IPS-20b (cell line): ENCODE data around the gene MTHFSD.

ENCODE experiments used
- H3K27ac ChIP-seq: one replicate; pipeline ENCODE4 v1.5.1; 2013; ENCODE audit warnings: low read length
- H3K27me3 ChIP-seq: 2 replicates; pipeline ENCODE4 v1.6.1; 2013; ENCODE audit warnings: mild to moderate bottlenecking, low read length, inconsistent platforms; ENCODE audit not compliant: insufficient read depth
- H3K36me3 ChIP-seq: 2 replicates; pipeline ENCODE4 v1.6.1; 2013; ENCODE audit warnings: low read depth, mild to moderate bottlenecking, inconsistent platforms, low read length, moderate library complexity; ENCODE audit not compliant: insufficient read depth
- H3K4me1 ChIP-seq: 2 replicates; pipeline ENCODE4 v1.6.1; 2013; ENCODE audit warnings: mild to moderate bottlenecking, control low read depth, inconsistent platforms, low read length, moderate library complexity; ENCODE audit not compliant: insufficient read depth
- H3K4me3 ChIP-seq: 2 replicates; pipeline ENCODE4 v1.5.1; 2013; ENCODE audit warnings: mild to moderate bottlenecking, low read length, inconsistent platforms
- H3K9ac ChIP-seq: 2 replicates; pipeline ENCODE4 v1.6.1; 2013; ENCODE audit warnings: low read depth, mild to moderate bottlenecking, inconsistent platforms, low read length, moderate library complexity
- H3K9me3 ChIP-seq: 2 replicates; pipeline ENCODE4 v1.6.1; 2013; ENCODE audit warnings: mild to moderate bottlenecking, low read depth, low read length, inconsistent platforms; ENCODE audit not compliant: insufficient read depth

MTHFSD gene

DNA sequence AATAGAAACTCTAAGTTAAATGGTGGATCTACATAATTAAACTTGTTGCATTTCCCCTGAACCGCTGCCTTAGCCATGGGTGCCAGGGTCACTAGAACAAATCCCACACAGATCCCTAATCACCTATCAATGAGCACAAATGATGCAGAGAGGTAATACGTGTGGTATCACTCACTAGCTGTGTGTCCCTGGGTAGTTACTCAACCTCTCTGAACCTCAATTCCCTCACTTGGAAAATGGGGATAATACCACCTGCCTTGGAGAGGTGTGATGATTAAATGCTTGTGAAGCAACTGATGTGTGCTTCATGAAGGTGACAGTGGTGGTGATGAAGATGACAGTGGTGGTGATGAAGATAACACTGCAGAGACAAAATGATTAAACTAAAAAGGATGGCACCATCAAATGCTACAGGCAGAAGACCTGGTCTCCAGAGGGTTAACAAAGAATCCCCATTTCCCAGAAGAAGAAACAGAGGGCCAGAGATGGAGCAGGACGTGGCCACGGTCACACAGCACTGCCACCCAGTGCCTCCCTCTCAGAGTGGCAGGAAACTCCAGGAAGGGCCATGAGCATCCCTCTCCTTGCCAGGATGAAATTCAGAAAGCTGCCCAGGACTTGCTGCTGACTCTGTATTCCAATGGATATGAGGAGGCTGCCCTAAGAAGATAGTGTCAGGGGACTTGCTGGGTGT, 62.6 kb downstream of the MTHFSD start:
- peaks cover 100% of the 10 kb centered on the region for H3K27me3 ChIP-seq

GRCh38 chr16:86491640-86492023, 63.4 kb downstream of the MTHFSD start:
- H3K27ac ChIP-seq = no peak overlapping the region
- H3K9me3 ChIP-seq = peaks cover 4% of the 10 kb centered on the region; the same call in 1 of the 2 replicates
- H3K4me1 ChIP-seq = peaks cover 3% of the 10 kb centered on the region; the same call in 1 of the 2 replicates
- peaks cover 99% of the 10 kb centered on the region for H3K27me3 ChIP-seq
- H3K9ac ChIP-seq = no peak overlapping the region
- H3K36me3 ChIP-seq = no peaks in the 10 kb centered on the region
- H3K4me3 ChIP-seq = no peak overlapping the region

More for the DNA sequence above, 62.6 kb downstream of the MTHFSD start:
- Histone ChIP-seq H3K36me3 (no peaks in the 10 kb centered on the region), H3K9me3 (peaks cover 4% of the 10 kb centered on the region; the same call in 1 of the 2 replicates), H3K4me3 (no peak overlapping the region), H3K9ac (no peak overlapping the region), H3K4me1 (peaks cover 3% of the 10 kb centered on the region; the same call in 1 of the 2 replicates), H3K27ac (no peak overlapping the region)

DNA sequence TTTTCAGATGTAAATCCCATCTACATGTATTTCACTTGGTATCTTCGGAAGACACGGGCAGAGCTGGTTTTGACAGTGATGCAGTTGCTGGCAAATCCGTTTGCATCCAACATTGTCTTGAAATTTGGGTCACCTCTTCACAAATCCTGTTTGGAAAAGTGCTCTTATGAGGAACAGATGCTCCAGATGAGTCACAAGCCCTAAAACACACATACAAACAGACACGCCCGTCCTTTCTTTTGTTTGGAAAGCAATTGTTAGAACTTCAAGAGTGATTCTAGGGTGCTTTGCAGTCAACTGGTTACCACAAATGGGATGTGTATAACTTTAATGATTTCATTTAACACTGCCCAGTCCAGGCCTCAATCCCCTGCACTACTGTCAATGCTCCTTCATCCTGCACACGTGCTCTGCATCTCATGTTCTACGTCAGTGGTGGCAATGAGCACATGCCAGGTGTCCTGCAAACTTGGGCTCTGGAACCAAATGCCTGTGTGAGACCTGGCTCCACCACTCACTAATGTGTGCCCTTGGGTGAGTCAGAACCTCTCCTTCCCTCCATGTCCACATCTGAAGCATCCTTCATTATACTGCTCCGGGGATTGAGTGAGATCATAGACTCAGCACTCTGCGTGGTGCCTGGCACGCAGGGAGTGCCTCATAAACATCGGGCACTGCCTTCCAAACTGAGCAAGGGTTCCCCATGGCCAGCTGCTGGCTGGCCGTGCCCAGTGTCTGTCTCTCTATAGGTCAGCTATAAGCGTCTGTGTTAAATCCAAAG, 64.0 kb downstream of the MTHFSD start:
- H3K9ac ChIP-seq = no peak overlapping the region
- no peak overlapping the region for H3K4me3 ChIP-seq
- no peaks in the 10 kb centered on the region for H3K36me3 ChIP-seq
- peaks cover 4% of the 10 kb centered on the region; the same call in 1 of the 2 replicates for H3K9me3 ChIP-seq
- H3K4me1 ChIP-seq = peaks cover 3% of the 10 kb centered on the region; the same call in 1 of the 2 replicates
- H3K27me3 ChIP-seq = peaks cover 99% of the 10 kb centered on the region
- no peak overlapping the region for H3K27ac ChIP-seq

DNA sequence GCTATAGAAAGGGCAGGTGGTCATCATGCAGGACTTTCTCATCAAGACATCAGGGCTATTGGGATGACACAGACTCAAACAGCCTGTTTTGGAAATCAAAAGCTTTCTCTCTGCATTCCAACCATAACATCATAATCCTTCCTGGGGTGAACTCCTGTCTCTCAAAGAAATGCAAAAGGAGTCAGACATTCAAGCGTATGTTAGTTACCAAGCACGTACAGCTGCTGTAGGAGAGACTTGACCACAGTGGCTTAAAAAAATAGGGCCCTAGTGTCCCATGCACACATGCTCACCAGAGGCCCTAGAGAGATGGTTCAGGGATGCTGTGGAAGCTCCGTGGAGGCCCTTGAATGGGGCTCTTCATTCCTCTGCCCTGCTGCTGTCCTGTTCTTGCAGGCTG, 69.3 kb downstream of the MTHFSD start:
- H3K27ac ChIP-seq = no peak overlapping the region
- no peaks in the 10 kb centered on the region for H3K36me3 ChIP-seq
- H3K4me1 ChIP-seq = no peaks in the 10 kb centered on the region
- H3K4me3 ChIP-seq = no peak overlapping the region
- H3K9ac ChIP-seq = no peak overlapping the region
- peaks cover 6% of the 10 kb centered on the region for H3K9me3 ChIP-seq
- H3K27me3 ChIP-seq = peaks cover 65% of the 10 kb centered on the region

GRCh38 chr16:86484240-86484639, 70.8 kb downstream of the MTHFSD start:
- H3K4me1 ChIP-seq = no peaks in the 10 kb centered on the region
- H3K36me3 ChIP-seq = no peaks in the 10 kb centered on the region
- H3K27me3 ChIP-seq = peaks cover 50% of the 10 kb centered on the region
- H3K4me3 ChIP-seq = no peak overlapping the region
- H3K9ac ChIP-seq = no peak overlapping the region
- peaks cover 6% of the 10 kb centered on the region for H3K9me3 ChIP-seq
- no peak overlapping the region for H3K27ac ChIP-seq

- H3K9ac ChIP-seq = no peak overlapping the region
- peaks cover 6% of the 10 kb centered on the region for H3K9me3 ChIP-seq
- H3K4me3 ChIP-seq = no peak overlapping the region
- H3K4me1 ChIP-seq = 0 out of 2 replicates have a peak, but pooled peaks cover 5% of the 10 kb centered on the region
- no peak overlapping the region for H3K27ac ChIP-seq
- peaks cover 44% of the 10 kb centered on the region for H3K27me3 ChIP-seq
- H3K36me3 ChIP-seq = no peaks in the 10 kb centered on the region
These were observed 73.4 kb downstream of the MTHFSD start for GRCh38 chr16:86481607-86482006.

- no peak overlapping the region for H3K27ac ChIP-seq
- H3K27me3 ChIP-seq = peaks cover 44% of the 10 kb centered on the region
- H3K4me3 ChIP-seq = no peak overlapping the region
- H3K4me1 ChIP-seq = 0 out of 2 replicates have a peak, but pooled peaks cover 5% of the 10 kb centered on the region
- peaks cover 6% of the 10 kb centered on the region for H3K9me3 ChIP-seq
- H3K36me3 ChIP-seq = no peaks in the 10 kb centered on the region
- no peak overlapping the region for H3K9ac ChIP-seq
These were observed 74.6 kb downstream of the MTHFSD start for GRCh38 chr16:86480444-86480843.
